DND-41 (cell line): ENCODE results near the gene AGAP1.

ENCODE experiments used
- ATAC-seq: fragments of 200-7000 bp; cut with Tn5 transposase; 3 replicates; pipeline ENCODE4 v1.9.1; 2021; ENCODE audit warnings: low read depth; ENCODE audit not compliant: insufficient read depth
- DNase-seq: peaks from one replicate; pipeline ENCODE4 v3.0.0-alpha.2; 2020
- H2AFZ ChIP-seq: 2 replicates; pipeline ENCODE4 v1.6.0; 2012; ENCODE audit warnings: low read depth, low read length
- H3K27ac ChIP-seq: 2 replicates; pipeline ENCODE4 v1.5.1; 2012; ENCODE audit warnings: low read length, inconsistent platforms
- H3K27me3 ChIP-seq: fragments of 200-600 bp; sonication (generic); 2 replicates; pipeline ENCODE4 v1.6.0; 2012; ENCODE audit warnings: low read length, mild to moderate bottlenecking, inconsistent platforms; ENCODE audit not compliant: insufficient read depth, poor library complexity
- H3K36me3 ChIP-seq: 2 replicates; pipeline ENCODE4 v1.5.1; 2012; ENCODE audit warnings: low read length, inconsistent platforms; ENCODE audit not compliant: insufficient read depth
- H3K4me1 ChIP-seq: 2 replicates; pipeline ENCODE4 v1.5.1; 2012; ENCODE audit warnings: mild to moderate bottlenecking, low read length; ENCODE audit not compliant: insufficient read depth
- H3K4me2 ChIP-seq: 2 replicates; pipeline ENCODE4 v1.6.0; 2012; ENCODE audit warnings: mild to moderate bottlenecking, moderate library complexity, low read length, inconsistent platforms; ENCODE audit not compliant: insufficient read depth
- H3K4me3 ChIP-seq, 2 experiments: fragments of 200-600 bp in 1 of 2; shearing (Covaris generic) in 1 of 2; 2 replicates each; pipeline ENCODE4 v1.5.1; 2012 to 2016; ENCODE audit warnings: inconsistent platforms in 2 of 2, low read length in 2 of 2, mild to moderate bottlenecking in 2 of 2, low read depth in 1 of 2, moderate library complexity in 1 of 2
- H3K79me2 ChIP-seq: 2 replicates; pipeline ENCODE4 v1.6.0; 2012; ENCODE audit warnings: low read length, inconsistent platforms; ENCODE audit not compliant: insufficient read depth
- H3K9ac ChIP-seq: 2 replicates; pipeline ENCODE4 v1.6.0; 2012; ENCODE audit warnings: low read depth, mild to moderate bottlenecking, inconsistent platforms, low read length, moderate library complexity
- H3K9me3 ChIP-seq: 2 replicates; pipeline ENCODE4 v1.5.1; 2012; ENCODE audit warnings: low read length, moderate library complexity, mild to moderate bottlenecking, inconsistent platforms; ENCODE audit not compliant: insufficient read depth, severe bottlenecking
- H4K20me1 ChIP-seq: 2 replicates; pipeline ENCODE4 v1.6.0; 2012; ENCODE audit warnings: low read length; ENCODE audit not compliant: insufficient read depth
- EZH2 ChIP-seq: IDR thresholded peaks from 3 replicates; pipeline ENCODE4 v1.6.1; 2012; ENCODE audit warnings: borderline replicate concordance, low read depth, mild to moderate bottlenecking, moderate library complexity, low read length, inconsistent platforms; ENCODE audit not compliant: severe bottlenecking
- TF ChIP-seq, protein P1 (sequence below): IDR thresholded peaks from 2 replicates; pipeline ENCODE4 v1.5.1; 2012; ENCODE audit warnings: borderline replicate concordance, low read length, moderate library complexity, mild to moderate bottlenecking; ENCODE audit not compliant: poor library complexity, severe bottlenecking; ENCODE audit errors: extremely low read depth

The AGAP1 gene

DNA sequence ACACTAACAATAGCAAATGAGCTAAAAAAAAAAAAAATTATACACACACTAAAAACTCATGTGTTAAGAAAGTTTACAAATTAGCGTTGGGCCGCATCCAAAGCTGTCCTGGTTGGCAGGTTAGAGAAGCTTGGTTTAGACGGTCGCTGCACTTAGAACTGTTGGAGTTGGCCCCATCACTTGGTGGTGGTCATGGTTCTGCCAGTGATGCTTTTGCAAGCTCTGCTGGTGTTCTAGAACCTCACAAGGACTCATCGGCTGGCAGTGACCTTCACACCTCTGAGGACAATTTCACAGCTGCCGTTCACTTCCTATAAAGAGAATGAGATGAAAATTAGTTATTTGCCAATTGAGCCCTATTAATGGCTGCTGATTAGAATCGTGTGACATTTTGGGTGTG is 229.0 kb downstream of the AGAP1 start:
- Histone ChIP-seq H3K4me1 (no peaks in the 10 kb centered on the region), H4K20me1 (peaks cover 6% of the 10 kb centered on the region), H3K9ac (no peak overlapping the region), H2AFZ (no peak overlapping the region), H3K27me3 (no peaks in the 10 kb centered on the region), H3K4me2 (no peak overlapping the region), H3K36me3 (0 out of 2 replicates have a peak, but pooled peaks cover 10% of the 10 kb centered on the region), H3K9me3 (no peaks in the 10 kb centered on the region), H3K79me2 (no peaks in the 10 kb centered on the region), H3K4me3 (no peak overlapping the region), H3K27ac (no peak overlapping the region)
- TF ChIP-seq, protein P1, sequence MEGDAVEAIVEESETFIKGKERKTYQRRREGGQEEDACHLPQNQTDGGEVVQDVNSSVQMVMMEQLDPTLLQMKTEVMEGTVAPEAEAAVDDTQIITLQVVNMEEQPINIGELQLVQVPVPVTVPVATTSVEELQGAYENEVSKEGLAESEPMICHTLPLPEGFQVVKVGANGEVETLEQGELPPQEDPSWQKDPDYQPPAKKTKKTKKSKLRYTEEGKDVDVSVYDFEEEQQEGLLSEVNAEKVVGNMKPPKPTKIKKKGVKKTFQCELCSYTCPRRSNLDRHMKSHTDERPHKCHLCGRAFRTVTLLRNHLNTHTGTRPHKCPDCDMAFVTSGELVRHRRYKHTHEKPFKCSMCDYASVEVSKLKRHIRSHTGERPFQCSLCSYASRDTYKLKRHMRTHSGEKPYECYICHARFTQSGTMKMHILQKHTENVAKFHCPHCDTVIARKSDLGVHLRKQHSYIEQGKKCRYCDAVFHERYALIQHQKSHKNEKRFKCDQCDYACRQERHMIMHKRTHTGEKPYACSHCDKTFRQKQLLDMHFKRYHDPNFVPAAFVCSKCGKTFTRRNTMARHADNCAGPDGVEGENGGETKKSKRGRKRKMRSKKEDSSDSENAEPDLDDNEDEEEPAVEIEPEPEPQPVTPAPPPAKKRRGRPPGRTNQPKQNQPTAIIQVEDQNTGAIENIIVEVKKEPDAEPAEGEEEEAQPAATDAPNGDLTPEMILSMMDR = no peak
- no peak for TF ChIP-seq EZH2
- DNase-seq (no peak), ATAC-seq (no peak)

DNA sequence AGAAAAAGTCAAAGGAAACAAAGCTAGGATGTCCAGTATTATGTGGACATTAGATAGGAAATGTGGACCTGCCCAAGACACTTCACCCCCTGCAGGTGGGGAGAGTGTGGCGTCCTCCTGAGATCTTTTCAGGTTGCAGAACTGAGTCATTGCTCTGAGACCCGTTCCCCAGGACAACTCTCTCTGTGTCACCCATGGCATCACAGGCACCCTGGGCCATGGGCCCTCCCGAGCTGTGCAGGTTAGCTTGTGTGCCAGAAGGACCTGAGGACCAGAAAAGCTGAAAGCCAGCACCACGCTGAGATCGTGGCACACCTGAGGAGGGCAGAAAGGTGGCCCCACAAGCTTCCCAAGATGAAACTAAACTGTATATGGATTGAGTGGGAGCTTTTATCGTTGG is 229.5 kb downstream of the AGAP1 start:
- no peak overlapping the region for H3K4me2 ChIP-seq
- H3K4me3 ChIP-seq = no peak overlapping the region
- H3K9ac ChIP-seq = no peak overlapping the region
- no peaks in the 10 kb centered on the region for H3K4me1 ChIP-seq
- no peak overlapping the region for H2AFZ ChIP-seq
- H4K20me1 ChIP-seq = peaks cover 6% of the 10 kb centered on the region
- no peaks in the 10 kb centered on the region for H3K27me3 ChIP-seq
- DNase-seq (no peak), ATAC-seq (no peak)
- TF ChIP-seq EZH2 = no peak
- TF ChIP-seq, protein P1 = no peak
- no peaks in the 10 kb centered on the region for H3K79me2 ChIP-seq
- H3K27ac ChIP-seq = no peak overlapping the region
- 0 out of 2 replicates have a peak, but pooled peaks cover 9% of the 10 kb centered on the region for H3K36me3 ChIP-seq
- H3K9me3 ChIP-seq = no peaks in the 10 kb centered on the region

DNA sequence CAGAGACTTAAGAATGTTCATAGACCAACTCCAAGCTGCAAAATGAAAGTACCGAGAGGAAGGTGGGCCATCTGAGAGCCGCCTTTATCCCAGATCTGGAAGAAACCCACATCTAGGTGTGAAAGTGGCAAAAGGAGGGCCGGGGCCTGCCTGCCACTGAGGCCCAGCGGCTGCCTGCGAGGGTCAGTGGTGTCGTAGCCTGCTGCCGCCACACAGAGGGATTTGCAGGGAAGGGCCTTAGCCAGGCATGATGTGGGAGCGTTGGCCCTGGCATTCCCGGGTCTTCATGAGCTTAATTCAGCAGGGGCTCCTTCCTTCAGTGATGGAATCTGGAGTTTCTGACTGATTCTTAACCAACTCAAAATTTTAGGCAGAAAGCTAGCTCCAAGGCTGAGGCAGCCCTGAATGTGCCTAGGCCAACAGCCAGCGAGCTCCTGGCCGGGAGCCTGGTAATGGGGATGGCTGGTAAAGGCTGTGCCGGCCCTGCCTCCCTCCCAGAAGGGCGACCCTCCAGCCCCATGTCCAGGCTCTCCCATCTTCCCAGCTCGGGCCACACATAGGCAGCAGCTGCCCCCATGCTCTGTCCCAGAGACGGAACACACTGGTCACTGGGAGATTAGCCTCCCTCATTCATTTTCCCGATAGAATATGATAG is 230.1 kb downstream of the AGAP1 start:
- no peaks in the 10 kb centered on the region for H3K27me3 ChIP-seq
- peaks cover 6% of the 10 kb centered on the region for H4K20me1 ChIP-seq
- DNase-seq (no peak), ATAC-seq (no peak)
- H3K9me3 ChIP-seq = no peaks in the 10 kb centered on the region
- H3K27ac ChIP-seq = no peak overlapping the region
- TF ChIP-seq, protein P1 = no peak
- no peak for TF ChIP-seq EZH2
- H3K36me3 ChIP-seq = 0 out of 2 replicates have a peak, but pooled peaks cover 3% of the 10 kb centered on the region
- no peak overlapping the region for H2AFZ ChIP-seq
- no peak overlapping the region for H3K9ac ChIP-seq
- no peaks in the 10 kb centered on the region for H3K4me1 ChIP-seq
- no peaks in the 10 kb centered on the region for H3K79me2 ChIP-seq
- no peak overlapping the region for H3K4me3 ChIP-seq
- H3K4me2 ChIP-seq = no peak overlapping the region
